ENCODE results near the gene C10orf67.

GRCh38 chr10:23174074-23174976 is 170.3 kb downstream of the C10orf67 start:
- TF ChIP-seq GATA3 (IDR thresholded peaks at IDR 0.05; ENCODE audit: low read depth, low read length) (no peak), GATA2 (IDR thresholded peaks at IDR 0.05; ENCODE audit: low read depth, low read length) (no peak)
